Stomach (tissue), 9 donors: ENCODE results near the gene ENO2. TPM values are rescaled to one million over a fixed set of nuclear protein-coding genes. Genes with fewer than 3 reads are reported as not detected.

Source experiments
- DNase-seq, 2 donors: peaks; one replicate each; pipeline versions ENCODE4 v3.0.0 to v3.0.0-alpha.2; 2013 to 2019
- H3K27ac ChIP-seq, 5 donors: fragments of 200-600 bp in 4 of 5; sonication (generic) in 4 of 5; one replicate each; pipeline ENCODE4 v1.5.1; 2013 to 2019; ENCODE audit warnings: mild to moderate bottlenecking in 1 of 5, moderate library complexity in 1 of 5
- H3K27me3 ChIP-seq, 3 donors: fragments of 200-600 bp; sonication (generic); one replicate each; pipeline ENCODE4 v1.5.1; 2017 to 2019; ENCODE audit warnings: mixed run types in 1 of 3
- H3K36me3 ChIP-seq, 4 donors: fragments of 200-600 bp; sonication (generic); 1 replicate in 3 of 4; 2 replicates in 1 of 4; pipeline ENCODE4 v1.5.1; 2016 to 2019
- H3K4me1 ChIP-seq, 4 donors: fragments of 200-600 bp; sonication (generic); one replicate each; pipeline ENCODE4 v1.5.1; 2016 to 2019
- H3K4me3 ChIP-seq, 4 donors: fragments of 200-600 bp; sonication (generic) in 3 of 4; one replicate each; pipeline ENCODE4 v1.5.1; 2016 to 2019; ENCODE audit warnings: mild to moderate bottlenecking in 1 of 4
- H3K9me3 ChIP-seq, 4 donors: fragments of 200-600 bp; sonication (generic); one replicate each; pipeline ENCODE4 v1.5.1; 2016 to 2019
- EP300 ChIP-seq: sonication (generic); formaldehyde crosslinking; IDR thresholded peaks from one replicate; pipeline ENCODE4 v1.6.1; 2017; ENCODE audit warnings: antibody characterized with exemption
- POLR2A ChIP-seq, 4 donors: fragments of 450-650 bp; IDR thresholded peaks; one replicate each; pipeline ENCODE4 v1.6.1; 2016; ENCODE audit warnings: antibody characterized with exemption in 4 of 4, control low read depth in 2 of 4, mild to moderate bottlenecking in 1 of 4, moderate library complexity in 1 of 4
- POLR2AphosphoS5 ChIP-seq, 3 donors: sonication (generic); formaldehyde crosslinking; IDR thresholded peaks; one replicate each; pipeline ENCODE4 v1.6.1; 2016; ENCODE audit warnings: antibody characterized with exemption in 3 of 3
- WGBS, 5 donors: extraction: QIAGEN DNeasy Blood & Tissue Kit in 3 of 5; methylation state at CpG; one replicate each; pipeline versions ENCODE4 v1.1.5 to v1.1.7; 2013 to 2018; 5-methylcytosine and 5-hydroxymethylcytosine counted together
- intact Hi-C: fragments of 100-400 bp; cut with DNase I; formaldehyde crosslinking; loops from one replicate; pipeline ENCODE4 v1.15.1; 2023; ENCODE audit warnings: low total_unique reads
- polyA plus RNA-seq, 3 donors: library from polyadenylated mRNA; stranded (reverse); fragments of 200-250 nt; gene quantifications; one replicate each; pipeline ENCODE4 v1.2.3, GENCODE V29; 2013
- total RNA-seq, 5 donors: library from RNA; depleted of rRNA; stranded (reverse); fragments of >200 nt; gene quantifications; one replicate each; pipeline versions ENCODE4 v1.1.0 to v1.2.3, GENCODE V29; 2014 to 2016
- TF ChIP-seq, protein P1 (sequence below), 7 experiments: fragments of 450-650 bp in 4 of 7; fragments of 200-600 bp in 3 of 7; sonication (generic) in 3 of 7; IDR thresholded peaks; one replicate each; pipeline ENCODE4 v1.5.1; 2016 to 2019; ENCODE audit warnings: antibody characterized with exemption in 7 of 7, control low read depth in 2 of 7, mild to moderate bottlenecking in 1 of 7
- donor health status: healthy with polysubstance abuse.
- donor health status: Bipolar disorder and iron deficiency.
- donor health status: healthy.

ENO2 gene
- total and polyA plus RNA-seq, 8 donors = 2.3 to 62.9 (median 9.7) TPM

- H3K36me3 ChIP-seq = peaks cover 38 to 46% (median 44%) of the 10 kb centered on the region in 4 donors
- H3K27ac ChIP-seq = peak overlapping the region; percentile 93 to 97 (median 96)
- no peaks in the 10 kb centered on the region for H3K9me3 ChIP-seq
- TF ChIP-seq, protein P1, sequence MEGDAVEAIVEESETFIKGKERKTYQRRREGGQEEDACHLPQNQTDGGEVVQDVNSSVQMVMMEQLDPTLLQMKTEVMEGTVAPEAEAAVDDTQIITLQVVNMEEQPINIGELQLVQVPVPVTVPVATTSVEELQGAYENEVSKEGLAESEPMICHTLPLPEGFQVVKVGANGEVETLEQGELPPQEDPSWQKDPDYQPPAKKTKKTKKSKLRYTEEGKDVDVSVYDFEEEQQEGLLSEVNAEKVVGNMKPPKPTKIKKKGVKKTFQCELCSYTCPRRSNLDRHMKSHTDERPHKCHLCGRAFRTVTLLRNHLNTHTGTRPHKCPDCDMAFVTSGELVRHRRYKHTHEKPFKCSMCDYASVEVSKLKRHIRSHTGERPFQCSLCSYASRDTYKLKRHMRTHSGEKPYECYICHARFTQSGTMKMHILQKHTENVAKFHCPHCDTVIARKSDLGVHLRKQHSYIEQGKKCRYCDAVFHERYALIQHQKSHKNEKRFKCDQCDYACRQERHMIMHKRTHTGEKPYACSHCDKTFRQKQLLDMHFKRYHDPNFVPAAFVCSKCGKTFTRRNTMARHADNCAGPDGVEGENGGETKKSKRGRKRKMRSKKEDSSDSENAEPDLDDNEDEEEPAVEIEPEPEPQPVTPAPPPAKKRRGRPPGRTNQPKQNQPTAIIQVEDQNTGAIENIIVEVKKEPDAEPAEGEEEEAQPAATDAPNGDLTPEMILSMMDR (IDR thresholded peaks at IDR 0.05) = peak in 5 of 7 experiments; percentile 89 to 95 (median 90)
- peak; percentile 45 to 92 (median 54) for TF ChIP-seq POLR2AphosphoS5 (IDR thresholded peaks at IDR 0.05)
- no peak for TF ChIP-seq EP300
- peak in 1 of 4 donors; percentile 14 for TF ChIP-seq POLR2A (IDR thresholded peaks at IDR 0.05)
- intact Hi-C loops = no loop called here
- H3K4me3 ChIP-seq = peak overlapping the region; percentile 47 to 68 (median 58)
- no peaks in the 10 kb centered on the region for H3K27me3 ChIP-seq
- H3K4me1 ChIP-seq = peaks cover 69 to 90% (median 83%) of the 10 kb centered on the region in 4 donors
- peak; percentile 91 to 97 for DNase-seq
- 13 to 20% (median 14%) methylated on average over 12 of the region's 12 CpGs for WGBS, 5 donors
These were observed 50.8 kb downstream of the ENO2 start for GRCh38 chr12:6965026-6965661.

- WGBS, 5 donors = 48 to 64% (median 57%) methylated on average over 4 of the region's 4 CpGs
- Histone ChIP-seq H3K27me3 (no peaks in the 10 kb centered on the region), H3K9me3 (no peaks in the 10 kb centered on the region)
These were observed 51.3 kb downstream of the ENO2 start for GRCh38 chr12:6965714-6966113.

DNA sequence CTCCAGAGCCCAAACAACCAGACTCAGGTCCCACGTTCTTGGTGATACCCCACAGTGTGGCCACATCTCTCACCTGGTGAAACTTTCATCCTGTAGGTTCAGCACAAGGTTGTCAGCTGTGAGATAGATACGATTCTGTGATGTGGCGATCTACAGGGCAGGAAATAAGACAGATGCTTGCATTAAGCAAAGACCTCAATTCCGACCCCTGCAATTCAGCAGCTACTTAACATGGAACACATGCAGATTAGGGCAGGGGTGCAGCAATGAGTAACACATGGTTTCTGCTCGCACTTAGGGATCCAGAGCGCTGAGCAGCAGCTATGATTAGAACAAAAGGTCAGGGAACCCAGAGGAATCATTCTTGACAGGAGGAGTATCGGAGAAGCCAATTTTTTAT lies 52.0 kb downstream of the ENO2 start:
- intact Hi-C loops = no loop called here
- DNase-seq = no peak
- 47 to 65% (median 52%) methylated on average over 7 of the region's 7 CpGs for WGBS, 5 donors
- Histone ChIP-seq H3K4me1 (peaks cover 57 to 79% (median 75%) of the 10 kb centered on the region in 4 donors), H3K27ac (peak overlapping the region in 3 of 5 donors; percentile 94 to 96 (median 94)), H3K9me3 (no peaks in the 10 kb centered on the region), H3K27me3 (no peaks in the 10 kb centered on the region), H3K36me3 (peaks cover 37 to 46% (median 39%) of the 10 kb centered on the region in 4 donors), H3K4me3 (no peak overlapping the region)
- no peak for TF ChIP-seq POLR2AphosphoS5 (IDR thresholded peaks at IDR 0.05)
- TF ChIP-seq EP300 = no peak
- no peak for TF ChIP-seq POLR2A (IDR thresholded peaks at IDR 0.05)
- TF ChIP-seq, protein P1 (IDR thresholded peaks at IDR 0.05) = no peak

More at GRCh38 chr12:6965714-6966113, 51.3 kb downstream of the ENO2 start:
- DNase-seq = no peak
- H3K36me3 ChIP-seq = peaks cover 37 to 46% (median 39%) of the 10 kb centered on the region in 4 donors
- peak overlapping the region in 1 of 4 donors; percentile 62 for H3K4me3 ChIP-seq
- peaks cover 63 to 84% (median 79%) of the 10 kb centered on the region in 4 donors for H3K4me1 ChIP-seq
- intact Hi-C loops = no loop called here
- H3K27ac ChIP-seq = peak overlapping the region in 4 of 5 donors; percentile 93 to 97 (median 96)
- TF ChIP-seq, protein P1 (IDR thresholded peaks at IDR 0.05) = no peak
- TF ChIP-seq POLR2A (IDR thresholded peaks at IDR 0.05) (no peak), POLR2AphosphoS5 (IDR thresholded peaks at IDR 0.05) (no peak), EP300 (no peak)

DNA sequence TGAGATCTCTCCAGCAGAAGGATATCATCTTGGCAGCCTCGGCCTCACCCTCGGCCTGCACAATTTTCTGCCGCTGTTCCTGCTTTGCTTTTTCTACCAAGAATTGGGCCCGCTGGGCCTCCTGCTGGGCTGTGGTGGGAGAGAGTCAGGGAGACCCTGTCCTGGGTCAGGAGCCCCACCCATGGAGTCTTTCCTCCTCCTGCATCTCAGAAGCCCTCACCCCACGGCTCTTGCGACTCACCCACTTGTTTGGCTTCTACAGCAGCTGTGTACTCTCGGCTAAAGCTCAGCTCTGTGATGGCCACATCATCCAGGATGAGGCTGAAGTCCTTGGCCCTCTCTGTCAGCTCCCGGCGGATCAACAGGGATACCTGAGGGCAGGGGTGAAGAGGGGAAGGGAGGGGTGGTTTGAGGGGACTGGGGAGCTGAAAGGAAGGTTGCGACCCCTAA lies 53.3 kb downstream of the ENO2 start:
- WGBS, 5 donors = 45 to 74% (median 60%) methylated on average over 10 of the region's 10 CpGs
- Histone ChIP-seq H3K36me3 (peaks cover 37 to 46% (median 39%) of the 10 kb centered on the region in 4 donors), H3K4me3 (no peak overlapping the region), H3K9me3 (no peaks in the 10 kb centered on the region), H3K4me1 (peaks cover 48 to 79% (median 73%) of the 10 kb centered on the region in 4 donors), H3K27me3 (no peaks in the 10 kb centered on the region), H3K27ac (peak overlapping the region; percentile 15 to 96 (median 94))
- TF ChIP-seq, protein P1 (IDR thresholded peaks at IDR 0.05) = no peak
- TF ChIP-seq POLR2A (IDR thresholded peaks at IDR 0.05) (no peak), POLR2AphosphoS5 (IDR thresholded peaks at IDR 0.05) (no peak), EP300 (no peak)
- intact Hi-C loops = no loop called here
- DNase-seq = peak in 1 of 2 donors; percentile 9
